Natural killer cell treated with Interleukin-12 subunit alpha and Interleukin-12 subunit beta and Interleukin-15 and Interleukin-18, amount 100 ng/mL, for 72 hours (primary cell): ENCODE measurements around the gene ALMS1. TPM values are rescaled to one million over a fixed set of nuclear protein-coding genes. Genes with fewer than 3 reads are reported as not detected.
"Not testable (repeated sequence)": the region's sequence is repeated elsewhere in the genome, so short reads cannot be mapped to it uniquely, and the experiment has no call there.

Experiments
- ATAC-seq, 2 donors: fragments of 150-1000 bp; cut with Tn5 transposase in 1 of 2; sonication (Bioruptor Pico), chemical (Tn5 transposase) in 1 of 2; 2 replicates each; pipeline ENCODE4 v1.10.0; 2021
- DNase-seq: peaks from one replicate; pipeline ENCODE4 v3.0.0; 2022; ENCODE audit warnings: low spot score
- H3K27ac Mint-ChIP-seq, 2 donors: 1 replicate in 1 of 2; 2 replicates in 1 of 2; pipeline ENCODE4 v1.8.0; 2022; ENCODE audit warnings: mixed read lengths in 2 of 2, mild to moderate bottlenecking in 1 of 2, moderate library complexity in 1 of 2
- H3K27me3 Mint-ChIP-seq, 2 donors: 1 replicate in 1 of 2; 2 replicates in 1 of 2; pipeline ENCODE4 v1.8.0; 2022; ENCODE audit warnings: mixed read lengths in 2 of 2
- H3K36me3 Mint-ChIP-seq: one replicate; pipeline ENCODE4 v1.8.0; 2022; ENCODE audit warnings: mixed read lengths
- H3K4me1 Mint-ChIP-seq, 2 donors: 1 replicate in 1 of 2; 2 replicates in 1 of 2; pipeline ENCODE4 v1.8.0; 2022; ENCODE audit warnings: low read depth in 2 of 2, mixed read lengths in 2 of 2, mild to moderate bottlenecking in 1 of 2
- H3K4me3 Mint-ChIP-seq: one replicate; pipeline ENCODE4 v1.8.0; 2022; ENCODE audit warnings: mixed read lengths
- H3K9me3 Mint-ChIP-seq: 2 replicates; pipeline ENCODE4 v1.8.0; 2022; ENCODE audit warnings: mixed read lengths
- total RNA-seq, 2 donors: library from RNA; stranded (reverse); gene quantifications; one replicate each; pipeline ENCODE4 v1.2.3, GENCODE V29; 2022

Gene ALMS1
- total RNA-seq, 2 donors from 2014 or later: 20.4 to 29.0 TPM

DNA sequence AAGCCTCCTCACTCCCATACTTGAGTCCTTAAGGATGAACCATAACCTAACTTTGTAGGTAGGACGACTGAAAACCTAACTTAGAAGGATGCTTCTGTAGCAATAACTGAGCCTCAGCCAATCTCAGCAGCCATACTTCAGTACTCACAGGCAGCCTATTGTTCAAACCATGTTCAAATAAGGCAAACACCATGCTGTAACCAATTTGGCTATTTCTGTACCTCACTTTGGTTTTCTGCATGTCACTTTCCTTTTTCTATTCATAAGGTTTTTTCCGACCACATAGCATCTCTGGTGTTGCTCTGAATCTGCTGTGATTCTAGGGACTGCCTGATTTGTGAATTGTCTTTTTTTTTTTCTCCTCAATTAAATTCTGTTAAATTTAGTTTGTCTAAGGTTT is 242.9 kb downstream of the ALMS1 start:
- ATAC-seq, H3K36me3 Mint-ChIP-seq: not testable (repeated sequence)

DNA sequence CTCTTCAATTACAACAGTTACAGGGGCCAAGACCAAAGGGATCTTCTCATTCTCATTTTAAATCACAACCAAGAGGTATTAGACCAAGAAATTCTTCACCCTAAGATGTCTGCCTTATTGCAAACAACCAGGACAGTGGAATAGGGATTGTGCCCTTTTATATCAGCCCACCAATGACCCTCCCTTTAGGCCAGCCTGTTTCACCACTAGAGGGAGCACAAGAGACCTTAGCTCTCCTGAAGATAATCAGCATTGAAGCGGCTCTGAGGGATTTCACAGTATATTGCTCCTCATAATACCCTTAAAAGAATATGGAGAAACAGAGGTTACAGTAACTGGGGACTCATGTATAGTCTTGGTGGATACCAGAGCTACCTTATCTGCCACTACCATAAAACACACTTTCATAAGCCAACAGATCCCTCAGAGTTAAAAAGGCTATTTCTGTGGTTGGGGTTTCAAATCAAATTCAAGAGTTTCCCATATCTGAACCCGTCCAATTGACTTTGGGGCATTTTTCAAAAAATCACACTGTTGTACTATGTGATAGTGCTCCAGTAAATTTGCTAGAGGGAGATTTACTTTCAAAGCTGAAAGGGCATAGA is 245.1 kb downstream of the ALMS1 start:
- H3K4me1 Mint-ChIP-seq, H3K4me3 Mint-ChIP-seq, H3K9me3 Mint-ChIP-seq, H3K27ac Mint-ChIP-seq, H3K36me3 Mint-ChIP-seq, DNase-seq: not testable (repeated sequence)
- ATAC-seq: peak; percentile 73 to 82
- peaks cover 7 to 21% of the 10 kb centered on the region in 2 donors for H3K27me3 Mint-ChIP-seq

More for the DNA sequence above, 242.9 kb downstream of the ALMS1 start:
- H3K4me3 Mint-ChIP-seq, H3K9me3 Mint-ChIP-seq, DNase-seq, H3K4me1 Mint-ChIP-seq, H3K27ac Mint-ChIP-seq: not testable (repeated sequence)
- peaks cover 7 to 25% of the 10 kb centered on the region in 2 donors for H3K27me3 Mint-ChIP-seq

DNA sequence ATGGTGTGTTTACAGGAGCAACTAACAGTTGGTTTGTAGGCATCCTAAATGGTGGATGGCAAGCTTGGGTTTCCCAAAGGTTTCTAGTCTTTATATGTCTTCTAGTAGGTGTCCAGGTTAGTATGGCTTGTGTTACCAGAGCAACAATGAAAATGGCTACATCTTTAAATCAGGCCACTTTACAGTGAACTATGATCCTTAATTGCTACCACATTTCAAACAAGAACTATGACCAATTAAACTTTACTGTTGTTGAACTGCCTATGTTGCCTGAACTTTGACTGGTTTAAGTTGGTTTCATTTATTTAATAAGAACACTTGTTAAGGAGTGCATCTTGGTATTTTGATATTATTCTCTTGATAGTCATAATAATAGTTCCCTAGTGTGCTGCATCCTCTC is 251.3 kb downstream of the ALMS1 start:
- H3K27me3 Mint-ChIP-seq, H3K27ac Mint-ChIP-seq, DNase-seq, H3K4me3 Mint-ChIP-seq, ATAC-seq, H3K9me3 Mint-ChIP-seq, H3K36me3 Mint-ChIP-seq, H3K4me1 Mint-ChIP-seq: not testable (repeated sequence)

DNA sequence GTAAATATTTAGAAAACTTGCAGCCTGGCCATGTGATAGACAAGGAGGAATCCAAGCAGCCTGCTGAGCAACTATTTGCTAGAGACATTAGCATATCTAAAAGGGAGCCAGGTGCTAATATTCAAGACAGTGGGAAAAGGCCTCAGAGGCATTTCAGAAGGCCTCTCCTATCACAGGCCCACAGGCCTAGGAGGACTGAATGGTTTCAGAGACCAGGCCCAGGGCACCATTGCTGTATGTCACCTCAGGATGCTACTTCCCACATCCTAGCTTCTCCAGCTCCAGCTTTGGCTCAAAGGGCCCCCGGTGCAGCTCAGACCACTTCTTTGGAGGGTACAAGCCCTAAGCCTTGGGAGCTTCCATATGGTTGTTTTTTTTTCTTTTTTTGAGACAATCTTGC is 252.8 kb downstream of the ALMS1 start:
- ATAC-seq (no peak), DNase-seq (no peak)
- H3K4me3 Mint-ChIP-seq: no peak overlapping the region
- no peak overlapping the region for H3K27ac Mint-ChIP-seq
- no peaks in the 10 kb centered on the region for H3K9me3 Mint-ChIP-seq
- peaks cover 0 to 5% of the 10 kb centered on the region in 2 donors for H3K4me1 Mint-ChIP-seq
- no peaks in the 10 kb centered on the region for H3K36me3 Mint-ChIP-seq
- H3K27me3 Mint-ChIP-seq: peaks cover 0 to 9% of the 10 kb centered on the region in 2 donors

DNA sequence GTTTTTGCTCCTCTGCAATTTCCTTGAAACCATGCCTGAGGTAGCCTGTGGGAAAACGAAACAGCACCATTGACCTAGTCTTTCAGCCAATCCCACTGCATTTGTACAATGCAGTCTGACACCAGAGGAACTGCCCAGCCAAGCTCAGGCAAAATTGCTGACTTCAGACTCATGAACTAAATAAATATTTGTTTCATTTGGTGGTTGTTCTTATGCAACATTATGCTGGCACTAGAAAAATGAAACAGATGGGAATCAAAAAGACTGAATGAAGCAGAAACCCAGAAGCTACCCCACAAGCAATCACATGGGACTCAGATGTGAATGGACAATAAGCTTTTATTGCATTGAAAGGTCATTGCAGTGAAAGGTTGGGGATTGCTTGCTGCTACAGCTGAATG is 254.9 kb downstream of the ALMS1 start:
- ATAC-seq (no peak), DNase-seq (no peak)
- Mint-ChIP-seq H3K36me3 (no peaks in the 10 kb centered on the region), H3K4me3 (no peak overlapping the region), H3K27ac (no peak overlapping the region), H3K9me3 (no peaks in the 10 kb centered on the region), H3K4me1 (peaks cover 0 to 5% of the 10 kb centered on the region in 2 donors), H3K27me3 (peaks cover 16 to 21% of the 10 kb centered on the region in 2 donors)

DNA sequence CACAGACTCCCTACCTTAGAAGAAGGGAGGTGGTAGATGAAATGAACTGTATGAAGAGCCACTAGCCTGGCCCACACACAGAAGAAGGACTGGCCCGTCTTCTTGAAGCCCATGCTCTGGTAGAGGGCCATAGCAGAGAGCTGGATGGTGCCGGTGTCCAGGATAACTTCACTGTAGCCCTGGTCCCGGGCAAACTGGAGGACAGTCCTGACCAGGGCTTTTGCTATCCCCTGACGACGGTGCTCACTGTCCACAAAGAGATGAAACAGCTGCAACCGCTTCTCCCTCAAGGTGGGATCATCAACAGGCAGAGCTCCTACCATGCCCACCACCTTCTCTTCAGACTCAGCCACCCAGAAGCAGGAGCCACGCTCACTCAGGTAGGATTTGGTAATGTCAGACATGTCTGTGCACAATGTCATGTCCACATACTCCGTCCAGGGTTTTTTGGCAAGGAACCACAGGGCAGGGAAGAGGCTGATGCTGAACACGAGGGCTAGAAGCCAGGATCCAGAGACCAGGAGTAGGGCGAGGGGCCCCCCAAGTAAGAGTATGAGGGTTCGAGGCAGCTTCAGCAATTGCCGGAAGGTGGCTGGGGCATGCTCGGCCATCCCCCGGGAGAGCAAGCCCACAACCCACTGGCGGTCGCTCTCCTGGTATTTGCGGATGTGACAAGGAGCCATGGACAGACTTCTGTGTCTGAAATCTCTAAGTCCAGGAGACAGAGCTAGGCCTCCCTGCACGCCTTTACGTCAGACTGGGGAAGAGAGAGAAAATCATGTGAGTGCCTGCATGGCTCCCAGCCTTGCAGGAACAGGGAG is 255.5 kb downstream of the ALMS1 start:
- no peak overlapping the region for H3K27ac Mint-ChIP-seq
- H3K27me3 Mint-ChIP-seq: peaks cover 16 to 22% of the 10 kb centered on the region in 2 donors
- no peak for ATAC-seq
- no peaks in the 10 kb centered on the region for H3K9me3 Mint-ChIP-seq
- DNase-seq: no peak
- H3K4me1 Mint-ChIP-seq: peaks cover 0 to 5% of the 10 kb centered on the region in 2 donors
- H3K36me3 Mint-ChIP-seq: no peaks in the 10 kb centered on the region
- H3K4me3 Mint-ChIP-seq: no peak overlapping the region

DNA sequence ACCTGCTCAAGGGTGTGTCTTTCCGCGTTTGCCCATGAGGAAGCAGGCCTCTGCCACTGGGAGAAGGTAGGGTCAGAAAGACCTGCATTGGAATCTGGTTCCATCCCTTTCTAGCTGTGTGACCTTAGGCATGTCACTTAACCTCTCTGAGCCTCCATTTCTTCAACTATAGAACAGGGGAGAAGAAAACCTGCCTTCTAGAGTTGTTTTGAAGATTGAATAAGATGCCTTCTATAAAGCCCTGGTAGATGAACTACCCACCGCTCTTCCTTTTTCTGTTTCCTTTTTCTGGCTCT is 256.1 kb downstream of the ALMS1 start:
- H3K9me3 Mint-ChIP-seq: no peaks in the 10 kb centered on the region
- no peak overlapping the region for H3K27ac Mint-ChIP-seq
- H3K36me3 Mint-ChIP-seq: no peaks in the 10 kb centered on the region
- no peak for DNase-seq
- peaks cover 0 to 5% of the 10 kb centered on the region in 2 donors for H3K4me1 Mint-ChIP-seq
- no peak for ATAC-seq
- no peak overlapping the region for H3K4me3 Mint-ChIP-seq
- H3K27me3 Mint-ChIP-seq: peaks cover 20 to 22% of the 10 kb centered on the region in 2 donors

DNA sequence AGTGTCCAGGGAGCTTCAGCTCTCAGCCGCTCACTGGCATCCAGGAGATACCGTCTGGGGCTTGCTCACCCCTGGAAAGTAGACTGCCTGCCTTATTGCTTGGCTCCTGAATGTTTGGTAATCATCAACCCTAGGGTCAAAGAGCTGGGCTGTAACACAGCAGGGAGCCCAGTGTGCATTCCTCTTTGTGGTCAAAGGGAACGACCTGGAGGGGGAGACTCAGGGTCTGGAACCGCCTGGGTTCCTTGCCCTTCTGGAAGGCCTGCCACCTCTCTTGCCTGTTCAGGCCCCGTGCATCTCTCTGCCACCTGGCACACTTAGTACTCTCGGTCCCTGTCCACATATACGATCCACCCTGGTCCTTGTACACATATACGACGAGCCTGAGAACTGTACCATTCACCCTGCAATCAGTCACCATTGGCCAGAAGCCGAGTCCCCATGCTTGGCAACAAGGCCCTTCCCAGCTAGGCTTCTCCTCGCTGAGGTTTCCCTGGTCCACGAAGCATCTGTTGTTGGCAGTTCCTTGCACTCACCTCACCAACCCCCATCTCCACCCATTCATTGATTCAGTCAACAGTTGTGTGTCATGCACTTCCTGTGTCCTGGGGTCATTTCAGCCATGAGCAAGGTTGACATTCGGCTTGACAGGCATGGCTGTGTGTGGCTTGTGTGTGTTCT is 256.8 kb downstream of the ALMS1 start, which contains the start of gene NAT8:
Gene NAT8 (minus strand): TSS at position 85 of the 681 bp plus-strand sequence. CDS start 794 bp downstream, outside the sequence.
- no peaks in the 10 kb centered on the region for H3K36me3 Mint-ChIP-seq
- no peaks in the 10 kb centered on the region for H3K9me3 Mint-ChIP-seq
- H3K27me3 Mint-ChIP-seq: peaks cover 24 to 26% of the 10 kb centered on the region in 2 donors
- H3K4me1 Mint-ChIP-seq: peaks cover 0 to 5% of the 10 kb centered on the region in 2 donors
- H3K27ac Mint-ChIP-seq: no peak within 1 kb of the TSS
- no peak within 1 kb of the TSS for H3K4me3 Mint-ChIP-seq
- ATAC-seq: peak in 1 of 2 donors; percentile 37
- DNase-seq: no peak

DNA sequence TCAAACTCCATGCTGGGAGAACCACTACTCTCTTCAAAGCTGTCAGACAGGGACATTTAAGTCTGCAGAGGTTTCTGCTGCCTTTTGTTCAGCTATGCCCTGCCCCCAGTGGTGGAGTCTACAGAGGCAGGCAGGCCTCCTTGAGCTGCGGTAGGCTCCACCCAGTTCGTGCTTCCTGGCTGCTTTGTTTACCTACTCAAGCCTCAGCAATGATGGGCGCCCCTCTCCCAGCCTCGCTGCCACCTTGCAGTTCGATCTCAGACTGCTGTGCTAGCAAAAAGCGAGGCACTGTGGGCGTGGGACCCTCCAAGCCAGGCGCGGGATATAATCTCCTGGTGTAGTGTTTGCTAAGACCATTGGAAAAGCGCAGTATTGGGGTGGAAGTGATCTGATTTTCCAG is 262.1 kb downstream of the ALMS1 start:
- H3K27ac Mint-ChIP-seq, H3K4me3 Mint-ChIP-seq, DNase-seq, ATAC-seq, H3K9me3 Mint-ChIP-seq, H3K36me3 Mint-ChIP-seq, H3K4me1 Mint-ChIP-seq: not testable (repeated sequence)
- H3K27me3 Mint-ChIP-seq: peaks cover 29 to 31% of the 10 kb centered on the region in 2 donors

DNA sequence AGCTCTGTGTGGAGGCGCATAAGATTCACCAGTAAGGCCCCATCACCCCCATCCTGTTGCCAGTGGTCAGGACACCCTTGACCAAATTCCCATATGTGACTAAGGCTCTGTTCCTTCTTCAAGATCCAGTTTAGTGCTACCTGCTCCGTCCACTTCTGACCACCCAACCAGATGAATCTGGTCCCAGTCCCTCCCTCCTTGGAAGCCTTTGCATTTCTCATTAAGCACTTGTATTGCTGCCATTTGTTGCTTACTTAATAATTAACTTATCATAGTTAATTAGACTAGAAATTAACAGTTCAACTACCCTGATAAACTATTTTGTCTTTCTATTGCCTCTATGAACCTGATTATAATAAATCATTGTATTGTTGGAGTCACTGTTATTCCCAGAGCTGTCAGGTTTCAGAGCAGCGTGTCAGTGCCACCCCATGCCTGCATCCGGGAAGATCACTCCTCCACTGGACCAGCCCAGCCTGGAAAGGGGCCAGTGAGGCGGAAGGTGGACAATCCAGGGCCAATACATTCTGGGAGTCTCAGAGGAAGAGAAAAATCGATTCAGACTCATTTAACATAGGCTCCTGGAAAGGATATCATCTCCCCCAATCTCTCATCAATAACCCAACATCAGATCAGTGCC is 266.1 kb downstream of the ALMS1 start:
- H3K27me3 Mint-ChIP-seq: peaks cover 11 to 23% of the 10 kb centered on the region in 2 donors
- DNase-seq (no peak), ATAC-seq (no peak)
- no peaks in the 10 kb centered on the region for H3K4me1 Mint-ChIP-seq
- H3K36me3 Mint-ChIP-seq: no peaks in the 10 kb centered on the region
- H3K4me3 Mint-ChIP-seq: no peak overlapping the region
- H3K9me3 Mint-ChIP-seq: no peaks in the 10 kb centered on the region
- no peak overlapping the region for H3K27ac Mint-ChIP-seq

DNA sequence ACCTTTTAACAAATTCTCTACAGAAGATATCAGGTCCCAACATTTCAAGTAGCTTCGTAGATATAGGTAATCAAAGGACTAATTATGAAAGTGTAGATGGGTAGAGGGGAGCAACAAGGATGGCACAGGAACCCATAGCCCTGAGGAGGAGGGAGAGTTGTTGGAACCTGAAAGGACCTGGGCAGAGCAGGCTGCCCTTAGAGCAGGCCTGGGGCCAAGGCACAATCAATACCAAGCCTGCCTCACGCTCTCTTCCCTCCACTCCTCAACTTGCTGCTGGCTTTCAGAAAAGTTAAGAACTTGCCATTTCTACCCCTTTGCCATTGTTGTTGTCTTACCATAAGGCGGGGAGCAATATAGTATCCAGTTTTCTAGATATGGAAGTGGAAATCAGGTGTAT is 266.7 kb downstream of the ALMS1 start:
- DNase-seq: no peak

DNA sequence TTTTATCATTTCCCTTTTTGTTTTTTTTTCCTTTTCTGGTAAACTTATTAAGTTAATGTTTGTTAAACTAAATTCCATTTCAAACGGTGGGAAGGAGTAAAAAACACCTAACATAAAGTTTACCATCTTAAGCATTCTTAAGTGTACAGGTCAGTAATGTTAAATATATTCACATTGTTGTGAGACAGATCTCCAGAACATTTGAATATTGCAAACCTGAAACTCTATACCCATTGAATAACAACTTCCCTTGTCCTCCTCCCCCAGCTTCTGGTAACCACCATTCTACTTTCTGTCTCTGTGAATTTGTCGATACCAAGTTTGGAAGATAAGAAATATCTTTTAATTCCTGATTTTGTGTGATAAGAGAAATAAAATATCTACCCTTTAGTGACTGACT is 268.5 kb downstream of the ALMS1 start:
- DNase-seq (no peak), ATAC-seq (no peak)
- no peaks in the 10 kb centered on the region for H3K9me3 Mint-ChIP-seq
- no peak overlapping the region for H3K27ac Mint-ChIP-seq
- H3K36me3 Mint-ChIP-seq: no peaks in the 10 kb centered on the region
- H3K4me1 Mint-ChIP-seq: no peaks in the 10 kb centered on the region
- peaks cover 26 to 27% of the 10 kb centered on the region in 2 donors for H3K27me3 Mint-ChIP-seq
- H3K4me3 Mint-ChIP-seq: no peak overlapping the region

More for the DNA sequence above, 266.7 kb downstream of the ALMS1 start:
- Mint-ChIP-seq H3K4me3 (no peak overlapping the region), H3K36me3 (no peaks in the 10 kb centered on the region), H3K27ac (no peak overlapping the region), H3K4me1 (no peaks in the 10 kb centered on the region), H3K9me3 (no peaks in the 10 kb centered on the region), H3K27me3 (peaks cover 7 to 20% of the 10 kb centered on the region in 2 donors)
- ATAC-seq: no peak
